Endodermal cell (in vitro differentiated cells): ENCODE measurements around the gene PPARG. TPM values are rescaled to one million over a fixed set of nuclear protein-coding genes. Genes with fewer than 3 reads are reported as not detected.
"Not testable (repeated sequence)": the region's sequence is repeated elsewhere in the genome, so short reads cannot be mapped to it uniquely, and the experiment has no call there.

Source experiments
- DNase-seq: peaks from one replicate; pipeline ENCODE4 v3.0.0-alpha.2; 2017
- H3K27ac ChIP-seq: 2 replicates; pipeline ENCODE4 v1.5.1; 2013; ENCODE audit warnings: mild to moderate bottlenecking, low read depth, low read length, moderate library complexity
- H3K27me3 ChIP-seq: 2 replicates; pipeline ENCODE4 v1.6.1; 2013; ENCODE audit warnings: mild to moderate bottlenecking, low read length, moderate library complexity; ENCODE audit not compliant: insufficient read depth, control insufficient read depth, poor library complexity, severe bottlenecking
- H3K36me3 ChIP-seq: 2 replicates; pipeline ENCODE4 v1.7.0; 2013; ENCODE audit warnings: mild to moderate bottlenecking, low read length, moderate library complexity; ENCODE audit not compliant: control insufficient read depth, insufficient read depth
- H3K4me1 ChIP-seq: one replicate; pipeline ENCODE4 v1.7.0; 2013; ENCODE audit warnings: low read length; ENCODE audit not compliant: control insufficient read depth, insufficient read depth
- H3K4me3 ChIP-seq: 2 replicates; pipeline ENCODE4 v1.5.1; 2013; ENCODE audit warnings: mild to moderate bottlenecking, low read length, moderate library complexity
- H3K9ac ChIP-seq: 2 replicates; pipeline ENCODE4 v1.6.1; 2013; ENCODE audit warnings: mild to moderate bottlenecking, low read length, moderate library complexity; ENCODE audit not compliant: poor library complexity, severe bottlenecking; ENCODE audit errors: extremely low read depth
- H3K9me3 ChIP-seq: 2 replicates; pipeline ENCODE4 v1.6.1; 2013; ENCODE audit warnings: mild to moderate bottlenecking, low read length, moderate library complexity; ENCODE audit not compliant: control insufficient read depth
- H3K27ac Mint-ChIP-seq: 2 replicates; pipeline ENCODE4 v1.8.0; 2020; ENCODE audit warnings: mixed read lengths
- H3K27me3 Mint-ChIP-seq: 2 replicates; pipeline ENCODE4 v1.8.0; 2021; ENCODE audit warnings: mild to moderate bottlenecking, mixed read lengths; ENCODE audit not compliant: insufficient read depth
- H3K36me3 Mint-ChIP-seq: 2 replicates; pipeline ENCODE4 v1.8.0; 2020; ENCODE audit warnings: low read depth, mixed read lengths
- H3K4me1 Mint-ChIP-seq: 2 replicates; pipeline ENCODE4 v1.8.0; 2020; ENCODE audit warnings: mixed read lengths
- H3K4me3 Mint-ChIP-seq: 2 replicates; pipeline ENCODE4 v1.8.0; 2020; ENCODE audit warnings: mild to moderate bottlenecking, moderate library complexity, mixed read lengths
- H3K9me3 Mint-ChIP-seq: 2 replicates; pipeline ENCODE4 v1.8.0; 2020; ENCODE audit warnings: mild to moderate bottlenecking, mixed read lengths
- WGBS, 2 experiments: methylation state at CpG; one replicate each; pipeline versions ENCODE4 v1.1.5 to v1.1.7; 2013; ENCODE audit warnings: missing lambda C conversion rate in 2 of 2, mixed read lengths in 1 of 2; ENCODE audit not compliant: insufficient coverage in 1 of 2, insufficient read length in 1 of 2; 5-methylcytosine and 5-hydroxymethylcytosine counted together
- total RNA-seq, 2 donors: library from RNA; stranded (reverse); fragmentation: NEBNext Ultra II Directional in 1 of 2; extraction: Animal tissue kit (Norgen Biotek cat#: 25700) in 1 of 2; gene quantifications; 2 replicates in 1 of 2; 3 replicates in 1 of 2; pipeline ENCODE4 v1.2.1, GENCODE V29; 2021
- TF ChIP-seq, protein P1 (sequence below): fragments of 200-600 bp; sonication (generic); conservative IDR thresholded peaks from 2 replicates; pipeline ENCODE4 v1.5.0; 2021; ENCODE audit warnings: antibody characterized with exemption, mild to moderate bottlenecking

The PPARG gene
- total RNA-seq, 2 donors from 2014 or later = 3.8 to 4.5 TPM

- Mint-ChIP-seq H3K4me3 (no peak overlapping the region), H3K4me1 (no peaks in the 10 kb centered on the region), H3K9me3 (no peaks in the 10 kb centered on the region), H3K27ac (no peak overlapping the region), H3K27me3 (peaks cover 4% of the 10 kb centered on the region), H3K36me3 (no peaks in the 10 kb centered on the region)
- H3K4me3 ChIP-seq = no peak overlapping the region
- no peaks in the 10 kb centered on the region for H3K27me3 ChIP-seq
- H3K27ac ChIP-seq = no peak overlapping the region
- no peak for DNase-seq
- H3K36me3 ChIP-seq = no peaks in the 10 kb centered on the region
- H3K9ac ChIP-seq = no peak overlapping the region
- TF ChIP-seq, protein P1, sequence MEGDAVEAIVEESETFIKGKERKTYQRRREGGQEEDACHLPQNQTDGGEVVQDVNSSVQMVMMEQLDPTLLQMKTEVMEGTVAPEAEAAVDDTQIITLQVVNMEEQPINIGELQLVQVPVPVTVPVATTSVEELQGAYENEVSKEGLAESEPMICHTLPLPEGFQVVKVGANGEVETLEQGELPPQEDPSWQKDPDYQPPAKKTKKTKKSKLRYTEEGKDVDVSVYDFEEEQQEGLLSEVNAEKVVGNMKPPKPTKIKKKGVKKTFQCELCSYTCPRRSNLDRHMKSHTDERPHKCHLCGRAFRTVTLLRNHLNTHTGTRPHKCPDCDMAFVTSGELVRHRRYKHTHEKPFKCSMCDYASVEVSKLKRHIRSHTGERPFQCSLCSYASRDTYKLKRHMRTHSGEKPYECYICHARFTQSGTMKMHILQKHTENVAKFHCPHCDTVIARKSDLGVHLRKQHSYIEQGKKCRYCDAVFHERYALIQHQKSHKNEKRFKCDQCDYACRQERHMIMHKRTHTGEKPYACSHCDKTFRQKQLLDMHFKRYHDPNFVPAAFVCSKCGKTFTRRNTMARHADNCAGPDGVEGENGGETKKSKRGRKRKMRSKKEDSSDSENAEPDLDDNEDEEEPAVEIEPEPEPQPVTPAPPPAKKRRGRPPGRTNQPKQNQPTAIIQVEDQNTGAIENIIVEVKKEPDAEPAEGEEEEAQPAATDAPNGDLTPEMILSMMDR = no peak
- no peaks in the 10 kb centered on the region for H3K9me3 ChIP-seq
- H3K4me1 ChIP-seq = no peaks in the 10 kb centered on the region
Measured at GRCh38 chr3:12258911-12259310, 30.0 kb upstream of the PPARG start.

- not testable (repeated sequence) for H3K27ac ChIP-seq, H3K4me1 Mint-ChIP-seq, H3K27ac Mint-ChIP-seq, H3K36me3 Mint-ChIP-seq, H3K4me3 ChIP-seq, H3K27me3 ChIP-seq, H3K4me3 Mint-ChIP-seq, H3K9me3 Mint-ChIP-seq, H3K4me1 ChIP-seq, H3K36me3 ChIP-seq, H3K9ac ChIP-seq, DNase-seq, H3K9me3 ChIP-seq, H3K27me3 Mint-ChIP-seq
- WGBS, 2 experiments = 98 to 100% methylated on average over 2 to 8 of the region's 8 CpGs
Measured at GRCh38 chr3:12262173-12262572, 26.7 kb upstream of the PPARG start.

DNA sequence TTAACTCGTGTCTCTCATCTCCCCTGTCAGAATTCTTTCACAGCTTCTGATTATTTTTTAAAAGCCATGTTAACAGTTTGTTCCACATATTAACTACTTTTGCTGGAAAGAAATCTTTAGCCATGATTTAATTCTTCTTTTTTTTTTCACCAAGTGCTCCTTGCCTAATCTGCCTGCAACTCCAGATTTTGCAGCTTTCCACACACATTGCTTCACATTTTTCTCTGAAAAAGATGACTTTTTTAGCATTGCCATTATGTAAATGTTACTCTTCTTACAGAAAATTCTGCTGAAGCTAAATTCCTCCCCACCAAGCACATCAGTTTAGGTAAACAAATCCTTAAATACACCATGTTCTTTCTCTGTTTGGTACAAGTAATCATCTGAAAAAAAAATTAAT, 23.4 kb upstream of the PPARG start:
- Mint-ChIP-seq H3K27me3 (peaks cover 1% of the 10 kb centered on the region), H3K4me3 (no peak overlapping the region), H3K9me3 (no peaks in the 10 kb centered on the region), H3K27ac (no peak overlapping the region), H3K36me3 (no peaks in the 10 kb centered on the region), H3K4me1 (no peaks in the 10 kb centered on the region)
- H3K36me3 ChIP-seq = no peaks in the 10 kb centered on the region
- H3K27me3 ChIP-seq = no peaks in the 10 kb centered on the region
- H3K27ac ChIP-seq = no peak overlapping the region
- DNase-seq = no peak
- H3K4me3 ChIP-seq = no peak overlapping the region
- WGBS, 2 experiments = 80 to 85% methylated on average over 1 of the region's 1 CpG
- TF ChIP-seq, protein P1 = no peak
- no peak overlapping the region for H3K9ac ChIP-seq
- no peaks in the 10 kb centered on the region for H3K9me3 ChIP-seq
- no peaks in the 10 kb centered on the region for H3K4me1 ChIP-seq

- WGBS, 2 experiments = 94 to 100% methylated on average over 4 to 5 of the region's 5 CpGs
- no peaks in the 10 kb centered on the region for H3K27me3 Mint-ChIP-seq
- no peaks in the 10 kb centered on the region for H3K27me3 ChIP-seq
- H3K4me1 ChIP-seq = no peaks in the 10 kb centered on the region
- H3K4me1 Mint-ChIP-seq = no peaks in the 10 kb centered on the region
- no peak overlapping the region for H3K27ac Mint-ChIP-seq
- H3K36me3 ChIP-seq = no peaks in the 10 kb centered on the region
- no peak overlapping the region for H3K27ac ChIP-seq
- DNase-seq = no peak
- TF ChIP-seq, protein P1 = no peak
- H3K9me3 Mint-ChIP-seq = no peaks in the 10 kb centered on the region
- H3K4me3 Mint-ChIP-seq = no peak overlapping the region
- no peak overlapping the region for H3K9ac ChIP-seq
- no peaks in the 10 kb centered on the region for H3K9me3 ChIP-seq
- no peak overlapping the region for H3K4me3 ChIP-seq
- no peaks in the 10 kb centered on the region for H3K36me3 Mint-ChIP-seq
Measured at GRCh38 chr3:12266038-12266437, 22.8 kb upstream of the PPARG start.
